Astrocyte (in vitro differentiated cells and primary cell): ENCODE results near the gene SPTAN1. TPM values are rescaled to one million over a fixed set of nuclear protein-coding genes. Genes with fewer than 3 reads are reported as not detected.
"Not testable (repeated sequence)": the region's sequence is repeated elsewhere in the genome, so short reads cannot be mapped to it uniquely, and the experiment has no call there.

Experiments
- DNase-seq: peaks from one replicate; pipeline ENCODE4 v3.0.0-alpha.2; 2010; ENCODE audit warnings: low read depth
- FAIRE-seq: peaks from 2 replicates; lab custom pipeline; 2011; peaks lifted over from hg19 to GRCh38; lab: Jason Lieb, UNC
- H2AFZ ChIP-seq: 2 replicates; pipeline ENCODE4 v1.6.0; 2012; ENCODE audit warnings: low read depth, low read length, inconsistent platforms
- H3K27ac ChIP-seq: 2 replicates; pipeline ENCODE4 v1.5.1; 2011; ENCODE audit warnings: low read depth, low read length, inconsistent platforms
- H3K27me3 ChIP-seq: 2 replicates; pipeline ENCODE4 v1.6.0; 2011; ENCODE audit warnings: low read length, inconsistent platforms; ENCODE audit not compliant: insufficient read depth
- H3K36me3 ChIP-seq: 2 replicates; pipeline ENCODE4 v1.5.1; 2011; ENCODE audit warnings: low read length, inconsistent platforms; ENCODE audit not compliant: insufficient read depth
- H3K4me1 ChIP-seq: 2 replicates; pipeline ENCODE4 v1.5.1; 2011; ENCODE audit warnings: low read length, inconsistent platforms; ENCODE audit not compliant: insufficient read depth
- H3K4me2 ChIP-seq: 2 replicates; pipeline ENCODE4 v1.6.0; 2012; ENCODE audit warnings: low read length, inconsistent platforms
- H3K4me3 ChIP-seq: 2 replicates; pipeline ENCODE4 v1.5.1; 2011; ENCODE audit warnings: low read depth, mild to moderate bottlenecking, low read length, inconsistent platforms; ENCODE audit not compliant: insufficient read depth
- H3K79me2 ChIP-seq: 2 replicates; pipeline ENCODE4 v1.6.0; 2012; ENCODE audit warnings: mild to moderate bottlenecking, low read length, inconsistent platforms; ENCODE audit not compliant: insufficient read depth
- H3K9ac ChIP-seq: 2 replicates; pipeline ENCODE4 v1.6.0; 2012; ENCODE audit warnings: mild to moderate bottlenecking, low read length, inconsistent platforms
- H3K9me3 ChIP-seq: 2 replicates; pipeline ENCODE4 v1.5.1; 2012; ENCODE audit warnings: low read depth, mild to moderate bottlenecking, low read length, inconsistent platforms; ENCODE audit not compliant: insufficient read depth
- H4K20me1 ChIP-seq: 2 replicates; pipeline ENCODE4 v1.6.0; 2012; ENCODE audit warnings: low read length, inconsistent platforms; ENCODE audit not compliant: insufficient read depth
- H3K27ac Mint-ChIP-seq: one replicate; pipeline ENCODE4 v1.8.0; 2021; ENCODE audit warnings: mild to moderate bottlenecking, mixed read lengths; ENCODE audit not compliant: unreplicated experiment
- H3K27me3 Mint-ChIP-seq: one replicate; pipeline ENCODE4 v1.8.0; 2021; ENCODE audit warnings: low read depth, mixed read lengths; ENCODE audit not compliant: unreplicated experiment
- H3K36me3 Mint-ChIP-seq: one replicate; pipeline ENCODE4 v1.8.0; 2021; ENCODE audit warnings: low read depth, mixed read lengths; ENCODE audit not compliant: unreplicated experiment
- H3K4me1 Mint-ChIP-seq: one replicate; pipeline ENCODE4 v1.8.0; 2021; ENCODE audit warnings: low read depth, mixed read lengths; ENCODE audit not compliant: unreplicated experiment
- H3K4me3 Mint-ChIP-seq: one replicate; pipeline ENCODE4 v1.8.0; 2021; ENCODE audit warnings: mild to moderate bottlenecking, moderate library complexity, mixed read lengths; ENCODE audit not compliant: unreplicated experiment
- H3K9me3 Mint-ChIP-seq: one replicate; pipeline ENCODE4 v1.8.0; 2021; ENCODE audit warnings: mild to moderate bottlenecking, mixed read lengths; ENCODE audit not compliant: unreplicated experiment
- EZH2 ChIP-seq: IDR thresholded peaks from 2 replicates; pipeline ENCODE4 v1.6.1; 2012; ENCODE audit warnings: mild to moderate bottlenecking, low read length, inconsistent platforms; ENCODE audit not compliant: insufficient read depth
- total RNA-seq: library from RNA; stranded (reverse); gene quantifications from 2 replicates; pipeline ENCODE4 v1.2.1, GENCODE V29; 2021
- TF ChIP-seq, protein P1 (sequence below): IDR thresholded peaks from 2 replicates; pipeline ENCODE4 v1.5.1; 2011; ENCODE audit warnings: low read depth, mild to moderate bottlenecking, inconsistent platforms, low read length, moderate library complexity; ENCODE audit not compliant: insufficient read depth

SPTAN1 gene
- total RNA-seq, 1 donor from 2014 or later, result 604 TPM

DNA sequence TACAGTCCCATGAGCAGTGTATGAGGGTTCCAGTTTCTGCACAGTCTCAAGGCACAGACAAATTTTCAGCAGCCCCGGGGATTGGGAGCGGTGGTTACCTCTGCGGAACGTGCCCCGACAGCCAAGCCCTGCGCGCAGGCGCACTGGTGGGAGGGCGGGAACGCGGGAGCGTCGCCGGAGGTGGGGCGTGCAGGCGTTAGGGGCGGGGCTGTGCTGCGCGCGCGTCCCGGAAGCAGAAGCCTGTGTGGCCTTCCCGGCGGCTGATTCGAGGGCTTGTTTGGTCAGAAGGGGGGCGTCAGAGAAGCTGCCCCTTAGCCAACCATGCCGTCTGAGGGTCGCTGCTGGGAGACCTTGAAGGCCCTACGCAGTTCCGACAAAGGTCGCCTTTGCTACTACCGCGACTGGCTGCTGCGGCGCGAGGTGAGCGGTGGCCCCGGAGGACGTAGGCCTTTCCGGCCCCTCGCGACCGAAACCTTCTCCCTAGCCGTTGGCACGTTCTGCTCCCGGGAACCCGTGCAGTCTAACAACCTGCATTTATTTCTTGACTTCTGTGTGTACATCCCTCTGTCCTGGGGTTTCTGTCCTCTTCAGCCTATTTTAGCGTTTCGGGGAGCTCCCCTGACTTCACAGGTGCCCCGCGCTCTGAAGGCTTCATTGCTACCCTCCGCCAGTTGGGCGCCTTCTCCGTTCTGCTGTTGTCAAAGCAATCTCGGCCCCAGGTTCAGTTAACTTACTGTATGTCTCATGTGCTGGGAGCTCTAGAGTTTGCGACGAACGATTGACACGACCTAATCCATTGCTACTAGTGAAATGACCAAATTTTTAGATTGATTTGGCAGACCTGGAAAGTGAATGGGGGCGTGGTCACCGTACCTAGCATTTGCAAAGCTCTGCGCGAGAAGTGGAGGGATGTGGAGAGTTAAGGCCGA is 47.6 kb upstream of the SPTAN1 start, which contains the start of gene GLE1:
Gene GLE1, plus strand, starts transcription at position 235 of the 929 bp plus-strand sequence. Its CDS starts 87 bp downstream, at position 322.
- Histone ChIP-seq H3K4me1 (peaks cover 11% of the 10 kb centered on the region), H4K20me1 (no peaks in the 10 kb centered on the region), H3K4me2 (peak within 1 kb of the TSS; percentile 92), H2AFZ (peak within 1 kb of the TSS; percentile 84), H3K27me3 (no peaks in the 10 kb centered on the region), H3K79me2 (peaks cover 28% of the 10 kb centered on the region), H3K9me3 (no peaks in the 10 kb centered on the region), H3K9ac (peak within 1 kb of the TSS; percentile 87), H3K4me3 (peak within 1 kb of the TSS; percentile 95), H3K27ac (peak within 1 kb of the TSS; percentile 69), H3K36me3 (peaks cover 20% of the 10 kb centered on the region)
- Mint-ChIP-seq H3K27ac (peak within 1 kb of the TSS; percentile 87), H3K4me3 (peak within 1 kb of the TSS; percentile 100), H3K4me1 (peaks cover 6% of the 10 kb centered on the region), H3K27me3 (no peaks in the 10 kb centered on the region), H3K9me3 (no peaks in the 10 kb centered on the region), H3K36me3 (peaks cover 4% of the 10 kb centered on the region)
- FAIRE-seq, result no peak
- DNase-seq, result peak; percentile 71
- no peak for TF ChIP-seq EZH2

- Mint-ChIP-seq H3K4me1 (peaks cover 6% of the 10 kb centered on the region), H3K27ac (peak overlapping the region; percentile 87), H3K4me3 (peak overlapping the region; percentile 100), H3K27me3 (no peaks in the 10 kb centered on the region), H3K36me3 (no peaks in the 10 kb centered on the region), H3K9me3 (no peaks in the 10 kb centered on the region)
- Histone ChIP-seq H3K4me3 (peak overlapping the region; percentile 95), H2AFZ (peak overlapping the region; percentile 84), H3K36me3 (peaks cover 13% of the 10 kb centered on the region), H4K20me1 (no peaks in the 10 kb centered on the region), H3K9ac (peak overlapping the region; percentile 87), H3K27me3 (no peaks in the 10 kb centered on the region), H3K4me1 (peaks cover 11% of the 10 kb centered on the region), H3K27ac (peak overlapping the region; percentile 69), H3K79me2 (peaks cover 28% of the 10 kb centered on the region), H3K4me2 (peak overlapping the region; percentile 92), H3K9me3 (no peaks in the 10 kb centered on the region)
- DNase-seq, result peak; percentile 31
- TF ChIP-seq EZH2, result no peak
- TF ChIP-seq, protein P1, sequence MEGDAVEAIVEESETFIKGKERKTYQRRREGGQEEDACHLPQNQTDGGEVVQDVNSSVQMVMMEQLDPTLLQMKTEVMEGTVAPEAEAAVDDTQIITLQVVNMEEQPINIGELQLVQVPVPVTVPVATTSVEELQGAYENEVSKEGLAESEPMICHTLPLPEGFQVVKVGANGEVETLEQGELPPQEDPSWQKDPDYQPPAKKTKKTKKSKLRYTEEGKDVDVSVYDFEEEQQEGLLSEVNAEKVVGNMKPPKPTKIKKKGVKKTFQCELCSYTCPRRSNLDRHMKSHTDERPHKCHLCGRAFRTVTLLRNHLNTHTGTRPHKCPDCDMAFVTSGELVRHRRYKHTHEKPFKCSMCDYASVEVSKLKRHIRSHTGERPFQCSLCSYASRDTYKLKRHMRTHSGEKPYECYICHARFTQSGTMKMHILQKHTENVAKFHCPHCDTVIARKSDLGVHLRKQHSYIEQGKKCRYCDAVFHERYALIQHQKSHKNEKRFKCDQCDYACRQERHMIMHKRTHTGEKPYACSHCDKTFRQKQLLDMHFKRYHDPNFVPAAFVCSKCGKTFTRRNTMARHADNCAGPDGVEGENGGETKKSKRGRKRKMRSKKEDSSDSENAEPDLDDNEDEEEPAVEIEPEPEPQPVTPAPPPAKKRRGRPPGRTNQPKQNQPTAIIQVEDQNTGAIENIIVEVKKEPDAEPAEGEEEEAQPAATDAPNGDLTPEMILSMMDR, result no peak
- no peak for FAIRE-seq
These were observed 47.0 kb upstream of the SPTAN1 start for GRCh38 chr9:128505414-128505765.

DNA sequence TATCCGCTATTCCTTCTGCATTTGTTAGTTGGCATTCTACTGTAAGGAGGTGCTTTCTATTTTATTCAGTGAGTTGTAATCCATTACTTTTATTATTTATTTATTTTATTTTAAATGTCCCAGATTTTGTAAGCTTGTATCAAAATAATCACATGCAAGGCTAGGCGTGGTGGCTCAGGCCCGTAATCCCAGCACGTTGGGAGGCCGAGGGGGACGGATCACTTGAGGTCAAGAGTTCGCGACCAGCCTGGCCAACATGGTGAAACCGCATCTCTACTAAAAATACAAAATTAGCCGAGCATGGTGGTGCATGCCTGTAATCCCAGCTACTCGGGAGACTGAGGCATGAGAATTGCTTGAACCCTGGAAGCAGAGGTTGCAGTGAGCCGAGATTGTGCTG is 46.5 kb upstream of the SPTAN1 start:
- H3K27ac Mint-ChIP-seq, H3K36me3 ChIP-seq, H3K36me3 Mint-ChIP-seq, H4K20me1 ChIP-seq, FAIRE-seq, H3K27me3 Mint-ChIP-seq, H3K4me3 ChIP-seq, DNase-seq, H3K27me3 ChIP-seq, H3K9me3 Mint-ChIP-seq, H3K4me1 Mint-ChIP-seq, H2AFZ ChIP-seq, H3K9me3 ChIP-seq, H3K27ac ChIP-seq: not testable (repeated sequence)
- H3K4me3 Mint-ChIP-seq, result peak overlapping the region; percentile 100
- Histone ChIP-seq H3K79me2 (peaks cover 28% of the 10 kb centered on the region), H3K4me1 (peaks cover 11% of the 10 kb centered on the region), H3K4me2 (peak overlapping the region; percentile 92), H3K9ac (peak overlapping the region; percentile 87)
